ENCODE results near the gene LGALS1.

DNA sequence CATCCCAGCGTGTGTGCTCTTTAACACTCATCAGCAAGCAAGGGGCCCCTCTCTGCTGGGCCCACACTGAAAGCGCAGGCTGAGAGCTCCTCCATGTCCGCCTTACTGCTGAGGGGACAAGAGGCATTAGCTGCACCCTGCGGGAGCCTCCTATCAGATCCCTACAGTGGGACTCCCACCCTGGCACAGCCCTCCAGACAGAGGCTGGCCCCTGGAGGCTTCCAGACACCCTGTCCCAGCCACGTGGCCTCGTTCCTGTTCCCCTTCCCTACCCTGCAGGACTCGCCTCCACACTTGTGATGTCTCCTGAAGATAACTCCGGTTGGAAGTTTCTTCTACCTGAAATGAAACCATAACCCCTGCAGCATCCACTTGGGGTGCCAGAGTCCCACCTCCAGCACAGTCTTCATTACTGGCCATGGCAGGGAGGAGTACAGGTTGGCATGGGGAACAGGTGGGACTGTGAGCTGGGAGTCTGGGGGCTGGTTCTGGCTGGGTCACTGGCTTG is 41.0 kb upstream of the LGALS1 start:
- TF ChIP-seq, protein P1, sequence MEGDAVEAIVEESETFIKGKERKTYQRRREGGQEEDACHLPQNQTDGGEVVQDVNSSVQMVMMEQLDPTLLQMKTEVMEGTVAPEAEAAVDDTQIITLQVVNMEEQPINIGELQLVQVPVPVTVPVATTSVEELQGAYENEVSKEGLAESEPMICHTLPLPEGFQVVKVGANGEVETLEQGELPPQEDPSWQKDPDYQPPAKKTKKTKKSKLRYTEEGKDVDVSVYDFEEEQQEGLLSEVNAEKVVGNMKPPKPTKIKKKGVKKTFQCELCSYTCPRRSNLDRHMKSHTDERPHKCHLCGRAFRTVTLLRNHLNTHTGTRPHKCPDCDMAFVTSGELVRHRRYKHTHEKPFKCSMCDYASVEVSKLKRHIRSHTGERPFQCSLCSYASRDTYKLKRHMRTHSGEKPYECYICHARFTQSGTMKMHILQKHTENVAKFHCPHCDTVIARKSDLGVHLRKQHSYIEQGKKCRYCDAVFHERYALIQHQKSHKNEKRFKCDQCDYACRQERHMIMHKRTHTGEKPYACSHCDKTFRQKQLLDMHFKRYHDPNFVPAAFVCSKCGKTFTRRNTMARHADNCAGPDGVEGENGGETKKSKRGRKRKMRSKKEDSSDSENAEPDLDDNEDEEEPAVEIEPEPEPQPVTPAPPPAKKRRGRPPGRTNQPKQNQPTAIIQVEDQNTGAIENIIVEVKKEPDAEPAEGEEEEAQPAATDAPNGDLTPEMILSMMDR (IDR thresholded peaks at IDR 0.05) = no peak
- no peak for TF ChIP-seq POLR2A (IDR thresholded peaks at IDR 0.05)

Data from lower leg skin (tissue), 3 donors.